SK-N-SH (cell line): ENCODE measurements around the gene EYA2. TPM values are rescaled to one million over a fixed set of nuclear protein-coding genes. Genes with fewer than 3 reads are reported as not detected.

Source experiments
- CTCF ChIA-PET: fragments of 300-600, 350-600 bp; formaldehyde crosslinking; extraction: SDS; loops from one replicate; lab custom pipeline; 2021; lab: Yijun Ruan, JAX
- POLR2A ChIA-PET: fragments of 350-600 bp; sonication (Branson Sonifier 250); formaldehyde crosslinking; extraction: SDS; loops from one replicate; lab custom pipeline; 2020; ENCODE audit warnings: antibody characterized with exemption, inconsistent platforms; lab: Yijun Ruan, JAX
- DNase-seq: peaks from one replicate; pipeline ENCODE4 v3.0.0; 2012
- H2AFZ ChIP-seq: fragments of 200-600 bp; sonication (generic); 2 replicates; pipeline ENCODE4 v1.8.1; 2016; ENCODE audit warnings: antibody characterized with exemption, mild to moderate bottlenecking, low read depth
- H3F3A ChIP-seq: fragments of 200-600 bp; sonication (generic); replicated peaks from 2 replicates; pipeline ENCODE3; 2016; ENCODE audit warnings: antibody characterized with exemption, mild to moderate bottlenecking; ENCODE audit not compliant: insufficient read depth
- H3K27ac ChIP-seq, 2 experiments: fragments of 200-500 bp in 1 of 2; fragments of 200-600 bp in 1 of 2; sonication (Bioruptor generic) in 1 of 2; sonication (generic), shearing (Covaris generic) in 1 of 2; 2 replicates each; pipeline versions ENCODE4 v1.5.1 to v1.6.1; 2014 to 2016; ENCODE audit warnings: low read depth in 2 of 2, inconsistent platforms in 1 of 2, low read length in 1 of 2, mild to moderate bottlenecking in 1 of 2, mixed read lengths in 1 of 2
- H3K27me3 ChIP-seq: fragments of 200-600 bp; sonication (generic), shearing (Covaris generic); 2 replicates; pipeline ENCODE4 v1.6.1; 2016; ENCODE audit warnings: mixed run types; ENCODE audit not compliant: insufficient read depth
- H3K36me3 ChIP-seq, 2 experiments: fragments of 200-500 bp in 1 of 2; fragments of 200-600 bp in 1 of 2; sonication (Bioruptor generic) in 1 of 2; sonication (generic) in 1 of 2; replicated peaks in 1 of 2; 2 replicates each; pipeline versions ENCODE3 to v1.5.1; 2014 to 2016; ENCODE audit warnings: low read length in 1 of 2, mild to moderate bottlenecking in 1 of 2; ENCODE audit not compliant: insufficient read depth in 2 of 2, control insufficient read depth in 1 of 2
- H3K4me1 ChIP-seq, 2 experiments: fragments of 200-500 bp in 1 of 2; fragments of 200-600 bp in 1 of 2; sonication (Bioruptor generic) in 1 of 2; sonication (generic), shearing (Covaris generic) in 1 of 2; 2 replicates each; pipeline versions ENCODE4 v1.5.1 to v1.6.1; 2014 to 2016; ENCODE audit warnings: low read depth in 1 of 2, low read length in 1 of 2, mixed run types in 1 of 2; ENCODE audit not compliant: insufficient read depth in 2 of 2, control insufficient read depth in 1 of 2
- H3K4me2 ChIP-seq: fragments of 200-600 bp; sonication (generic), shearing (Covaris generic); 2 replicates; pipeline ENCODE4 v1.6.1; 2017; ENCODE audit warnings: mixed run types
- H3K4me3 ChIP-seq, 2 experiments: fragments of 200-500 bp in 1 of 2; fragments of 200-600 bp in 1 of 2; sonication (Bioruptor generic) in 1 of 2; sonication (generic), shearing (Covaris generic) in 1 of 2; 2 replicates each; pipeline versions ENCODE4 v1.5.1 to v1.8.1; 2014 to 2016; ENCODE audit warnings: low read depth in 2 of 2, inconsistent platforms in 1 of 2, low read length in 1 of 2, mild to moderate bottlenecking in 1 of 2, mixed read lengths in 1 of 2, moderate library complexity in 1 of 2
- H3K79me2 ChIP-seq: fragments of 200-600 bp; sonication (generic); 2 replicates; pipeline ENCODE4 v1.8.1; 2017; ENCODE audit warnings: mild to moderate bottlenecking; ENCODE audit not compliant: insufficient read depth
- H3K9ac ChIP-seq: fragments of 200-600 bp; sonication (generic); 2 replicates; pipeline ENCODE4 v1.6.1; 2017; ENCODE audit warnings: mixed run types
- H3K9me2 ChIP-seq: fragments of 200-600 bp; sonication (generic); 2 replicates; pipeline ENCODE4 v1.6.1; 2017; ENCODE audit warnings: mixed run types
- H3K9me3 ChIP-seq: fragments of 200-600 bp; sonication (generic); 2 replicates; pipeline ENCODE4 v1.6.1; 2017; ENCODE audit warnings: mixed run types, mild to moderate bottlenecking, moderate library complexity
- H4K20me1 ChIP-seq: fragments of 200-600 bp; sonication (generic); 2 replicates; pipeline ENCODE4 v1.6.1; 2017; ENCODE audit warnings: mild to moderate bottlenecking, mixed run types; ENCODE audit not compliant: insufficient read depth
- CHD2 ChIP-seq: fragments of 150-350 bp; IDR thresholded peaks from 2 replicates; pipeline ENCODE4 v1.6.1; 2018; ENCODE audit warnings: low read length; ENCODE audit not compliant: partially characterized antibody
- ELF1 ChIP-seq: IDR thresholded peaks from 2 replicates; pipeline ENCODE4 v1.4.0; 2012
- EP300 ChIP-seq, 2 experiments: IDR thresholded peaks; 2 replicates each; pipeline versions ENCODE4 v1.4.0 to v1.6.1; 2012; ENCODE audit warnings: borderline replicate concordance in 1 of 2, low read depth in 1 of 2, low read length in 1 of 2
- EZH2phosphoT487 ChIP-seq: fragments of 200-600 bp; sonication (generic); IDR thresholded peaks from 2 replicates; pipeline ENCODE4 v1.6.1; 2017; ENCODE audit warnings: low read depth, mixed run types, mild to moderate bottlenecking, antibody characterized with exemption, moderate library complexity, borderline replicate concordance
- FOSL2 ChIP-seq: IDR thresholded peaks from 2 replicates; pipeline ENCODE4 v1.4.0; 2012; ENCODE audit warnings: low read depth, mild to moderate bottlenecking, moderate library complexity, borderline replicate concordance
- FOXJ3 ChIP-seq: sonication (generic); formaldehyde crosslinking; IDR thresholded peaks from 2 replicates; pipeline ENCODE4 v1.5.1; 2020; ENCODE audit warnings: mild to moderate bottlenecking, missing genetic modification reagents
- JUND ChIP-seq: IDR thresholded peaks from 2 replicates; pipeline ENCODE4 v1.4.0; 2012
- NFIC ChIP-seq: IDR thresholded peaks from 2 replicates; pipeline ENCODE4 v1.4.0; 2012; ENCODE audit warnings: borderline replicate concordance
- NRF1 ChIP-seq: IDR thresholded peaks from 2 replicates; pipeline ENCODE4 v1.6.1; 2012; ENCODE audit warnings: low read depth, mild to moderate bottlenecking, low read length
- REST ChIP-seq: IDR thresholded peaks from 2 replicates; pipeline ENCODE4 v1.6.1; 2012; ENCODE audit warnings: mild to moderate bottlenecking, low read depth, low read length, moderate library complexity
- SMC3 ChIP-seq: IDR thresholded peaks from 2 replicates; pipeline ENCODE4 v1.6.1; 2012; ENCODE audit warnings: low read depth, low read length, improper control_type of control experiment
- TAF1 ChIP-seq: IDR thresholded peaks from 2 replicates; pipeline ENCODE4 v1.6.1; 2012; ENCODE audit warnings: low read depth, mild to moderate bottlenecking, low read length, moderate library complexity, borderline replicate concordance
- TCF12 ChIP-seq: IDR thresholded peaks from 2 replicates; pipeline ENCODE4 v1.4.0; 2012
- TEAD4 ChIP-seq: IDR thresholded peaks from 2 replicates; pipeline ENCODE4 v1.4.0; 2012; ENCODE audit warnings: mild to moderate bottlenecking, borderline replicate concordance; ENCODE audit not compliant: insufficient read depth
- ZBTB33 ChIP-seq: IDR thresholded peaks from 2 replicates; pipeline ENCODE4 v1.4.0; 2012; ENCODE audit warnings: low read depth, borderline replicate concordance
- WGBS: methylation state at CpG from one replicate; pipeline ENCODE4 v1.1.6; 2017; ENCODE audit warnings: low lambda C conversion rate; 5-methylcytosine and 5-hydroxymethylcytosine counted together
- polyA plus RNA-seq, 3 experiments: library from polyadenylated mRNA; depleted of rRNA; stranded (reverse); fragments of >200 nt; gene quantifications; 2 replicates each; pipeline ENCODE4 v1.2.3, GENCODE V29; 2012

The EYA2 gene
- polyA plus RNA-seq, 1 of the 3 experiments (the other 2 are of a cell fraction), result 0.05 TPM

GRCh38 chr20:47089151-47089550 lies 194.5 kb downstream of the EYA2 start:
- Histone ChIP-seq H4K20me1 (no peaks in the 10 kb centered on the region), H3K36me3 (no peaks in the 10 kb centered on the region), H3K27ac (no peak overlapping the region), H3K79me2 (no peaks in the 10 kb centered on the region), H2AFZ (no peak overlapping the region), H3K27me3 (no peaks in the 10 kb centered on the region), H3F3A (no peaks in the 10 kb centered on the region), H3K9ac (no peak overlapping the region), H3K4me3 (no peak overlapping the region), H3K4me1 (no peaks in the 10 kb centered on the region; a peak in 1 of 4 replicates), H3K9me3 (no peaks in the 10 kb centered on the region), H3K9me2 (no peaks in the 10 kb centered on the region), H3K4me2 (no peak overlapping the region)
- ChIA-PET POLR2A (no interaction called here), CTCF (no interaction called here)
- no peak for DNase-seq
- no peak for TF ChIP-seq SMC3
- no peak for TF ChIP-seq JUND
- TF ChIP-seq CHD2, result no peak
- TF ChIP-seq ZBTB33, result no peak
- no peak for TF ChIP-seq TCF12
- no peak for TF ChIP-seq EP300 (IDR thresholded peaks at IDR 0.05; ENCODE audit: borderline replicate concordance in 1 of 2, low read depth in 1 of 2, low read length in 1 of 2)
- TF ChIP-seq NRF1, result no peak
- TF ChIP-seq EZH2phosphoT487, result no peak
- TF ChIP-seq TEAD4, result no peak
- TF ChIP-seq FOXJ3, result no peak
- no peak for TF ChIP-seq ELF1
- no peak for TF ChIP-seq NFIC
- no peak for TF ChIP-seq TAF1
- no peak for TF ChIP-seq FOSL2
- no peak for TF ChIP-seq REST
- WGBS, result 76% methylated on average over 12 of the region's 15 CpGs
